NCI-H1694 treated with DMSO at 0.1 percent for 48 hours (cell line): ENCODE measurements around the gene WASF3.
"Not testable (repeated sequence)": the region's sequence is repeated elsewhere in the genome, so short reads cannot be mapped to it uniquely, and the experiment has no call there.

Experiments
- DNase-seq: peaks from one replicate; lab custom pipeline; 2025; lab: John Stamatoyannopoulos, UW

Gene WASF3

GRCh38 chr13:26718872-26719271 lies 161.4 kb downstream of the WASF3 start:
- no peak for DNase-seq

DNA sequence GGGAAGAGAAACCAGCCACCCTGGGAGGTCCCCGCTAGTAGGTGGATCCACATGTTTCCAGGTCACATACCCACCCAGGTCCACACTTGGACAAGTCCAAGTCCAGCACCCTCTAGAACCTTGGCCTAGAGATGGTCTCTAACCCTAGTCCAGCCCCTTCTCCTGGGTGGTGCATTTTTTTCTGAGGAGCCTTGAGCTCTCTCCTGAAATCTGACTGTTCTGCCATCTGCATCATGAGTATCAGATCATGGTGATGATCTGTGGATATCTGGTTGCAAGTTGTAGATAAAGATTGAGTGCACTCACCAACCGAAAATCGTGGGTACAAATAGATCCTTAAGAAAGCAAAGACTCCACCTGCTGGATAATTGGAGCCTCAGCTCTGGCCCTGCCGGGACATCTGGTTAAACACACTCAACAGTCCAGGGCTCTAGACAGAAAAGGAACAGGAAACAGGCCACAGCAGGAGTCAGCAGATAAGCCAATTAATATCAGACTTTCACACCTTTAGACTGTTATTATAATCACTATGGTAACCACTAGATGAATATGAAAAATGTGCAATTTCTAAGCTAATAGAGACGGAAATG lies 162.0 kb downstream of the WASF3 start:
- DNase-seq: peak; percentile 88

GRCh38 chr13:26721251-26722121 lies 164.0 kb downstream of the WASF3 start:
- DNase-seq: peak; percentile 88

- peak; percentile 42 for DNase-seq
These were observed 164.8 kb downstream of the WASF3 start for GRCh38 chr13:26722321-26722720.

DNA sequence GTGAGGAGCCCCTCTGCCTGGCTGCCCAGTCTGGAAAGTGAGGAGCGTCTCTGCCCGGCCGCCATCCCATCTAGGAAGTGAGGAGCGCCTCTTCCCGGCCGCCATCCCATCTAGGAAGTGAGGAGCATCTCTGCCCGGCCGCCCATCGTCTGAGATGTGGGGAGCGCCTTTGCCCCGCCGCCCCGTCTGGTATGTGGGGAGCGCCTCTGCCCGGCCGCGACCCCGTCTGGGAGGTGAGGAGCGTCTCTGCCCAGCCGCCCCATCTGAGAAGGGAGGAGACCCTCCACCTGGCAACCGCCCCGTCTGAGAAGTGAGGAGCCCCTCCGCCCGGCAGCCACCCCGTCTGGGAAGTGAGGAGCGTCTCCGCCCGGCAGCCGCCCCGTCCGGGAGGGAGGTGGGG lies 166.1 kb downstream of the WASF3 start:
- not testable (repeated sequence) for DNase-seq

GRCh38 chr13:26726684-26727083 lies 169.2 kb downstream of the WASF3 start:
- no peak for DNase-seq

DNA sequence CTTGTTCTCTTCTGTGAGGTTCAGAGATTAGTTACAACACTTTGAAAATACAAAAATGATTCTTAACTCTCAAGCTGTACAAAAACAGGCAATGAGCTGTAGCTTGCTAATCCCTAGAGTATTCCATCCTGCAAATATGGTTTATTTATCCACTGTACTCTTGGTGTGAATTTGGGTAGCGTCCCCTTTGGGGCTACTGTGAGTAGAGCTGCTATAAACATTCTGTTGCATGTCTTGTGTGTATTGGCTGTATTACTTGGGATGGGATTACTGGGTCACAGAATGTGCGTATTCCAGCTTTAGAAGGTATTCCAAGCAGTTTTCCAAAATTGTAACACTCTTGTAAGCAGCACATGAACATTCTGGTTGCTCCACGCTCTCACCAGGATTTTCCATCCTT lies 169.6 kb downstream of the WASF3 start:
- no peak for DNase-seq

DNA sequence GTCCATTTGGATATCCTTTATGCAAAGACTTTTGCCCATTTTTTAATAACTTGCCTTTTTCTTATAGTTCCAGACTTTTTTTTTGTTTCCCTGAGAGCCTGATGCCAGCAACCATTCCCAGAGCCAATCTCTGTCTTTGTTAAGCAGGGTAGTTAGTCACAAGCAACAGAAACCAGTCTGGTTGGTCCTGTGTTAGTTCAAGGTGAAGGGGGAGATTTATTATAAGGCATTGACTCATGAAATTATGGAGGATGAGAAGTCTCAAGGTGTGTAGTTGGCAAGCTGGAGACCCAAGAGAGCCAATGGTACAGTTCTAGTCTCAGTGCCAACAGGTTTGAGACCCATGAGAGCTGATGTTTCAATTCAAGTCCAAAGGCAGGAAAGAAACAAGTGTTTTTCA lies 170.2 kb downstream of the WASF3 start:
- DNase-seq: no peak

DNA sequence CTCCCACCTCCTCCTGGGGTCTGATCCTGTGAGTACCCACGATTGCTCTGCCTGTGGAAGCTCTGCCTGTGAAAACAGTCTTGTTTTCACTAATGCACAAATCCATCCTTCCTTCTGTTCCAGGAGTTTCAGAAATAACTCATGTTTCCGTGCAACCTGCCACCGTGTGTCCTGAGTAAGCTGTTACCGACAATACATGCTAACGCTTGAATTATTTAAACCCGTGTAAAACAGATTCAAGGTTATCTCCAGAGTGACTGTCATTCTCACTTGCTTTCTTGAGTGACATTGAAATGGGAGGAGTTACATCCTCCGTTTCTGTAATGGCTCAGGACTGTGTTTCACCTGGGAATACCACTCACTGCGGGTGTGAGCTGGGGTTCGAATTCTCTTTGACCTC lies 178.2 kb downstream of the WASF3 start:
- no peak for DNase-seq
